Stimulated activated CD4-positive, alpha-beta T cell treated with anti-CD3 and anti-CD28 coated beads, Interleukin-12 subunit alpha, Interleukin-12 subunit beta, amount 100 ng/mL, for 24 hours (primary cell): ENCODE data around the gene PLIN4.

Source experiments
- DNase-seq, 2 experiments: peaks; one replicate each; pipeline ENCODE4 v3.0.0-alpha.2; 2020; ENCODE audit warnings: low read depth in 2 of 2

The PLIN4 gene

GRCh38 chr19:4505570-4506448 lies 12.5 kb downstream of the PLIN4 start:
- no peak for DNase-seq

GRCh38 chr19:4504891-4505569 lies 13.3 kb downstream of the PLIN4 start:
- no peak for DNase-seq

GRCh38 chr19:4504297-4504701 lies 14.0 kb downstream of the PLIN4 start:
- DNase-seq: no peak

DNA sequence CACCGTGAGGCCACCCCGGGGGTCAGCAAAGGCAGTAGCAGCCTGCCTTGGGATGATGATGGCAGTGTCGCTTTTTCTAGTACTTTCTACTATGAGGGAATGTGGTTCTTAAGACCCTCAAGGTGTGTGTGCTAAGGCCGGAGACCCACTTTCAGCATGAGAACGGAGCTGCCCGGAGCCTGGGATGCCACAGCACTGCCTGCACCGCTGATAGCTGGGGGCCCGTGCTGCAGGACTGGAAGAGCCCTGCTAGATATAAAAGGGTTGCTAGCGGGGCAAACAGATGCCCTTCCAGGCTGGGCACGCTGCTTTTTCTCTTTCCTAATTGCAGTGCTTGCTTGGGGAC lies 14.5 kb downstream of the PLIN4 start:
- DNase-seq: no peak

DNA sequence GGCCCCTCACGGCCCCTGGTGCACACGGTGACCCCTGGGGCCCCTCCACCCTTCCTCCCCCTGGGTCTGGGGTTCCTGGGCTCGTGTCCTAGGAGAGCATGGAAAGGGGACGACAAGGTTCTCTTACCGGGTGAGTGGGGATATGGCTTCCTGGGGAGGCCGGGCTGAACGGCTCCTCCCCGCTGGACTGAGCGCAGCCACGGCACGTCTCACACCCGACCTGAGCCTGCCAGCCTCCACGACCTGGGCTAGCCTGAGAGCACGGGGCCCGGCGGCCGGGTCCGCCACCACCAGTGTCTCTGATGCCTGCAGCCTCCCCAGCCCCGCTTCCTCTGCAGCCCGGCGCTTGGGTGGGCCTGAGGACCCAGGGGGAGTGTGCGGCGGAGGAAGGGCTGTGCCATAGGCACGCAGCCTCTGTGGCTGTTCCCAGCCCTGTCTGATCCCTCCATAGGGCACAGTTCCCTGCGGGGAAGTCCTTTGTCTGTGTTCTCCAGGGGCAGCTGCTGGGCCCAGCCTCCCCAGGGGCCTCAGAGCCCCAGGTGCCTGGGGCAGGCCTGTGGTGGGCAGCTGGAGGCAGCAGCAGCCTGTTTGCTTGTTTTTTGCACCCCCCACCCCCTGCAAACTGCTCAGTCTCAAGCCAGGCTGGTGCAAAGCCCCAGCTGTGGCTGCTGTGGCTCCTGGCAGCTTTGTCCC lies 15.0 kb downstream of the PLIN4 start:
- DNase-seq: no peak

DNA sequence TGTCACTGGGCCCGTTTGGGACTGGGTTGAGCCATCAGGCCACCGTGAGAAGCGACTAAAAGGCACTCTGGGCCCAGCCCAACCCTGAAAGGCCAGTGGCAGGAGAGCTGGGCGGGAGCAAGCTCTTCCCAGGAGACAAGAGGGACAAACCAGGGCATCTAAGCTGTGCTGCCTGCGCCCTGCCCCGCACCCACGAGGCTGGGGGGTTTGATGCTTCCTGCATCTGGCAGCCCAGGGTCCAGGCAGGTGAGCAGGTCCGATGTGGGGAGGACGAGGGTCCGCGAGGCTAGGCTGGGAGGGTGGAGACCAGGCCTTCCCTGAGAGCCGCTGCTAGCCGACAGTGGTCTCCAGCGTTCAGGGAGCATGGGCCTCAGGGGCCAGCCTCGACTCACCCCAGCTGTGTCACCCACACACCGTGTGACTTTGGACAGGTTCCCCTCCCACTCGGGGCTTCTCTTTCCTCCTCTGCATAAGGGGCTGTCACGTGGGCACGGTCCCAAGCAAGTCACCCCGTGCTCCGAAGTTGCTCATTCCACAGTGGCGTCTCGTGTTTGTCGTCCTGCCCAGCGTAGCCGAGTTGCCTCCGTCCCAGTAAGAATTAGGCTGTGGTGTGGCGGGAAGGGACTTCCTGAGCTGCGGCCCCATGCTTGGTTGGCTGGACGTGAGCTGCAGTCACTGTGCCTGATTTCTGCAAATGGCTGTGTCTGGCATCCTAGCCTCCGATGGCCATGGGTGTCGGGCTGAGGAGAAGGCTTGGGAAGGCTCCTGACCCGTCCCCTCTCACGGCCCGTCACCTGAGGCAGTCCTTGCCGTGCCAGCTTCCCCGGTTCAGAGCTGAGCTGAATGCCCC lies 15.8 kb downstream of the PLIN4 start:
- no peak for DNase-seq

DNA sequence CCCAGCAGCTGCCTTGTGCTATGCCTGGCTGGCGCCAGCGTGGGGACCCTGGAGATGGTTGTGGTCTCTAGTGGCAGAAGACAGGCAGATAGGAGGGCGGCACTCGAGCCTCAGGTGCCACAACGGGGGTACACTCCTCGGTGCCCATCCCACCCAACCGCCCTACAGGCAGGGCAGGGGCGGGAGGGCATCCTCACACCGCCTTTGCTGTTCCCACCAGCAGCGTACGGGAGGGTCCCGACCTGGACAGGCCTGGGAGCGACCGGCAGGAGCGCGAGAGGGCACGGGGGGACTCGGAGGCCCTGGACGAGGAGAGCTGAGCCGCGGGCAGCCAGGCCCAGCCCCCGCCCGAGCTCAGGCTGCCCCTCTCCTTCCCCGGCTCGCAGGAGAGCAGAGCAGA lies 16.6 kb downstream of the PLIN4 start:
- DNase-seq: no peak

DNA sequence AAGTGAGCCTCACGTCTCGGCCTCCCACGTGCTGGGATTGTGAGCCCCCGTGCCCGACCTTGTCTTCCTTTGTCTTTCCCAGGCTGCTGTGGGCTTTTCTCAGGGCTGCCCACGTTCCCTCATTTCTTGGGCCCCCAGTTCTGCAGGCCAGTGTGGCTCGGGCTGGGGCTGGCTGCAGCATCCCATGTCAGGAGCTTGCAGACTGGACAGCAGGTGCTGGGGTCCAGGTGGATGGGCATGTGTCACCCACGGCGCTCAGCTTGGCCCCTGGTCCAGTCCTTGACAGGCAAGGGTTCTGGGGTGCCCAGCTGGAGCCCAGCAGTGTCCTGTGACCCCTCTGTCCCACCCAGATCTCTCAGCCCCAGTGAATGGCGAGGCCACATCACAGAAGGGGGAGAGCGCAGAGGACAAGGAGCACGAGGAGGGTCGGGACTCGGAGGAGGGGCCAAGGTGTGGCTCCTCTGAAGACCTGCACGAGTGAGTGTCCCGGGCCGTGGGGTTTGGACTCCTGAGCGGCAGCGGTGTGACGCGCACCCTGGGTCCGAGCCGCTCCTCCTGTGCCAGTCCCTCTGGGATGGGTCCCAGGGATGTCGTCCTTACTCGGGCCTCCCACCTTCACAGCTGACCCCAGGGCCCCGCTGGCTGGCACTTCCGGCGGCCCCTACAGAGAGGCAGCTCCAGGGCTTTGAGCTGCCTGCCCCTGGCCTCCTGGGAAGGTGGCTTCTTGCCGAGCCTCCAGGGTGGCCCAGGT lies 17.3 kb downstream of the PLIN4 start:
- DNase-seq: no peak

- DNase-seq: no peak
Measured at GRCh38 chr19:4499855-4500254, 18.4 kb downstream of the PLIN4 start.

DNA sequence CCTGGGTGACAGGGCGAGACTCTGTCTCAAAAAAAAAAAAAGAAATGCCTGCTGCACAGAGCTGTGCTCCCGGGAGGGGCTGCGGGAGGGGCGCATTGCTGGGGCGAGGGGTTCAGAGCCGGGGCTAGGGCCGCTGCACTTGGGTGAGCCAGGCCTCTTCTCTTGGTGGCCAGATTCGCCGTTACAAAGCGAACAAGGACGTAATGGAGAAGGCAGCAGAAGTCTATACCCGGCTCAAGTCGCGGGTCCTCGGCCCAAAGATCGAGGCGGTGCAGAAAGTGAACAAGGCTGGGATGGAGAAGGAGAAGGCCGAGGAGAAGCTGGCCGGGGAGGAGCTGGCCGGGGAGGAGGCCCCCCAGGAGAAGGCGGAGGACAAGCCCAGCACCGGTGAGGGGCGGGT lies 19.0 kb downstream of the PLIN4 start:
- DNase-seq: no peak

GRCh38 chr19:4498694-4499093 lies 19.6 kb downstream of the PLIN4 start:
- DNase-seq: no peak

- no peak for DNase-seq
Measured at GRCh38 chr19:4497770-4498389, 20.4 kb downstream of the PLIN4 start.

DNA sequence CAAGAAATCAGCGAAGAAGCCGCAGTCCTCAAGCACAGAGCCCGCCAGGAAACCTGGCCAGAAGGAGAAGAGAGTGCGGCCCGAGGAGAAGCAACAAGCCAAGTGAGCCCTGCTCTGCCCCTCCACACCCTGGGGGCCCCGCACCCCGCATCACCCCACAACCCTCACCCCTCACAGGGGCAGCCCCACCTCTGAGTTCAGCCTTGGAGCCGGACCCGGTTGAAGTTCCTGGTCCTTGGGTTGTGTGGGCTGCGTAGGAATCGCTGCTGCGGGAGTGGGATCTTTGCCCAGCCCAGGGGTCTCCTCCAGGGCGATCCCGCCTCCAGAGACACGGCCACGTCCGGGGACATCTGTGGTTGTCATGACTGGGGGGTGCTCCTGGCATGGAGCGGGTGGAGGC lies 22.0 kb downstream of the PLIN4 start:
- DNase-seq: no peak

DNA sequence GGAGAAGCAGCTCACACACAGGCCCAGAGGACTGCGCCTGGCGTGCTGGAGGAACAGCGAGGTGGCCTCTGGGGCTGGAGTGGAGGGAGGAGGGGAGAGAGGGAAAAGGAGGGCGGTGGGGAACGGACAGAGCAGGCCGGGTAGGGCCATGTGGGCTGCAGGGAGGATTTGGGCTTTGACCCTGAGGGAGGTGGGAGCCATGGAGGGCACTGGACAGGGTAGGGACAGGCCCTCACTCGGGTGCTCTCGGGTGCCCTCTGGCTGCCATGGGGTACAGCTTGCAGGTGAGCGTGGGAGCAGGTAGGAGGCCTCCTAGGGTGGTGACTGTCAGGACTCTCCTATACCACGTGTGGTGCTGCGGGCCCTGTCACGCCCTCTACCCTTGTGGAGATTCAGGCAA lies 22.8 kb downstream of the PLIN4 start:
- DNase-seq: no peak

GRCh38 chr19:4494691-4495064 lies 23.6 kb downstream of the PLIN4 start:
- DNase-seq: no peak

GRCh38 chr19:4493929-4494690 lies 24.2 kb downstream of the PLIN4 start:
- no peak for DNase-seq

DNA sequence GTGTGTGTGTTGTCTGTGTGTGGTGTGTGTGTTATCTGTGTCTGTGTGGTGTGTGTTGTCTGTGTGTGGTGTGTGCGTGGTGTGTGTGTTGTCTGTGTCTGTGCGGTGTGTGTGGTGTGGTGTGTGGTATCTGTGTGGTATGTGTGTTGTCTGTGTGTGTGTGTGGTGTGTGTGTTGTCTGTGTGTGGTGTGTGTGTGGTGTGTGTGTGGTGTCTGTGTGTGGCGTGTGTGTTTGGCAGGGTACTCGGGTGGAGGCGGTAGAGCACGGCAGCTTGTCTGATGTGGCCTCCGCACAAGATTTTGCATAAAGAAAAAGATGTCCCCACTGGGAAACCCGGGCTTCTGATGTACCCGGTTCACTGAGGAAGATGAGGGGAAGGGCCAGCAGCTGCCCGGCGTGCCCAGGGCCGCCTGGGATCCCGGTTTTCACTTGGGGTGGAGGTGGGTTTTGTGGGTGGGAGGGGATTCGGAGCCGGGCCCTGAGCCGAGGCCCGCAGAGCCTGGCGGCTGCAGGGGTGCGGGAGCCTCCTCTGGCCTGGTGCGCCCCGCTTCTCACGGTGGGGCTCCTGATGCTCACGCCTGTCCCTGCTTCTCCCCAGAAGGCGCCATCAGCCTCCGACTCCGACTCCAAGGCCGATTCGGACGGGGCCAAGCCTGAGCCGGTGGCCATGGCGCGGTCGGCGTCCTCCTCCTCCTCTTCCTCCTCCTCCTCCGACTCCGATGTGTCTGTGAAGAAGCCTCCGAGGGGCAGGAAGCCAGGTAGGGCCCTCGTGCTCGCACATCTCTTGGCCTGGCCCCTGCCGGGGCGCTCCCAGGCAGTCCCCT lies 25.0 kb downstream of the PLIN4 start:
- DNase-seq: no peak

DNA sequence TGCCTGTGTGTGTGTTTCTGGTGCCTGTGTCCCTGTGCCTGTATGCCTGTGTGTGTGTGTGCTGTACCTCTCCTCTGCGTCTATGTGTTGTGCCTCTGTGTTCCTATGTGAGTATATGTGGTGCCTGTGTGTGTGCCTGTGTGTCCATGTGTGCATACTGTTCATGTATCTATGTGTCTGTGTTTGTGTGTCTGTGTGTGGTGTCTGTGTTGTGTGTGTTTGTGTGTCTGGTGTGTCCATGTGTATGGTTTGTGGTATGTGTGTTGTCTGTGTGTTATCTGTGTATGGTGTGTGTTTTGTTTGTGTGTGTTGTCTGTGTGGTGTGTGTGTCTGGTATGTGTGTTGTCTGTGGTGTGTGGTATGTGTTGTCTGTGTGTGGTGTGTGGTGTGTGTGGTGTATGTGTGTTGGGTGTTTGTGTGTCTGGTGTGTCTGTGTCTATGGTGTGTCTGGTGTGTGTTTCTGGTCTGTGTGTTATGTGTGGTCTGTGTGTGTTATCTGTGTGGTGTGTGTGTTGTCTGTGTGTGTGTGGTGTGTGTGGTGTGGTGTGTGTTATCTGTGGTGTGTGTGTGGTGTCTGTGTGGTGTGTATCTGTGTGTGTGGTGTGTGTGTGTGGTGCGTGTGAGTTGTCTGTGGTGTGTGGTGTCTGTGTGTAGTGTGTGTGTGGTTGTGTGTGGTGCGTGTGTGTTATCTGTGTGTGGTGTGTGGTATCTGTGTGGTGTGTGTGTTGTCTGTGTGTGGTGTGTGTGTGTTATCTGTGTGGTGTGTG lies 25.8 kb downstream of the PLIN4 start:
- DNase-seq: no peak
